DMS153 (cell line): ENCODE measurements around the gene PPARA.
"Not testable (repeated sequence)": the region's sequence is repeated elsewhere in the genome, so short reads cannot be mapped to it uniquely, and the experiment has no call there.

Experiments used
- DNase-seq: peaks from one replicate; lab custom pipeline; 2025; lab: John Stamatoyannopoulos, UW

PPARA gene

GRCh38 chr22:46172522-46173110, 22.3 kb downstream of the PPARA start:
- DNase-seq: no peak

DNA sequence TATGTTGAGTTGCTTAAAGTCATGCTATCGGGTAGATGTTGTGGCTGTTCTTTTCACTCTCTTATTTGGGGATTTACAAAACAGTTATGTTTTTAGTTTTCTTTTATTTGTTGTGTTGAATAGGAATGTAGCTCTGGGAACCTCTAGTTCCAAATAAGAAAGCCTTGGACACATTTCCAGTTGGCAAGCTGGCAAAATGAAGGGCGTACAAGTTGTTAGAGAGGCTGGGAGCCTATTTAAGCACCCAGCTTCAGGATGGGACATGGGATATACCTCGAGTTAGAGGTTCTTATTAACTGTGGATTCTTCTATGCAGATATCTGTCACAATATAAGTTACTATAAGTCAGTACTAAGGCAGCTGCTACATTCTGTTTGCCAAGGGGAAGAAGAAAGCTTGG, 22.8 kb downstream of the PPARA start:
- no peak for DNase-seq

DNA sequence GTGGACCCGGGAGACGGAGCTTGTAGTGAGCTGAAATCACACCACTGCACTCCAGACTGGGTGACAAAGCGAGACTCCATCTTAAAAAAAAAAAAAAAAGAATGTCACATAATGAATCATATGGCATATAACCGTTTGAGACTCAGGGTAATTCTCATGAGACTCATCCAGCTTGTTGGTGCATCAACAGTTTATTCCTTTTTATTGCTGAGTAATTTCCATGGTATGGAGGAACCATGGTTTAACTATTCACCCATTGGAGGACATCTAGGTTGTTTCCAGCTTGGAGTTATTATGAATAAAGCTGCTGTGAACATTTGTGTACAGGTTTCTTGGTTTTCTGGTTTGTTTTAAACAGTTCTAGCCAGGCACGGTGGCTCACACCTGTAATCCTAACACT, 25.3 kb downstream of the PPARA start:
- DNase-seq: no peak

GRCh38 chr22:46176508-46177003, 26.2 kb downstream of the PPARA start:
- DNase-seq: no peak

DNA sequence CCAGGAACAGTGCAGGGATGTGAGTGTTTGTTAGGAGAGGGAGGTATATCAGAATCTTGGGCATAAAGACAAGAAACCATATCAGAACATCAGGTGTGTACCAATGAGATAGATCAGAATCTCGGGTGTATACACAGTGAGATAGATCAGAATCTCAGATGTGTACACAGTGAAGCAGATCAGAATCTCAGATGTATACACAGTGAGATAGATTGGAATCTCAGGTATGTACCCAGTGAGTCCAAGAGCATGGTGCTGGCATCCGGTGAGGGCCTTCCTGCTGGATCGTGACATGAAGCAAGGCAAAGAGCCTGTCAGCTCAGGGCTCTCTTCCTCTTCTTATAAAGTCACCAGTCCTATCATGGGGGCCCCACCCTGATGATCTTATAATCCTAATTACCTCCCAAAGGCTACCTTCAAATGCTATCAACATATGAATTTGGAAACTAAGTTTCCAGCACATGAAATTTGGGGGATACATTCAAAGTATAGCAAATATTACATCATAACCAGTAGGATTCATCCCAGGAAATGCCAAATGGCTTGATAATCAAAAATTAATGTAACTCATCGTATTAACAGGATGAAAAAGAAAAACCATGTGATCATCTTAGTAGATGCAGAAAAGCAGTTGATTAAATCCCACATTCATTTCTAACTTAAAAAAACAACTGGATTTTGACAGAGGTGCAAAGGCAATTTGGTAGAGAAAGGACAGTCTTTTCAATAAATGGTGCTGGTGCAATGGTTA, 28.6 kb downstream of the PPARA start:
- DNase-seq: no peak

GRCh38 chr22:46179748-46180147, 29.4 kb downstream of the PPARA start:
- no peak for DNase-seq

DNA sequence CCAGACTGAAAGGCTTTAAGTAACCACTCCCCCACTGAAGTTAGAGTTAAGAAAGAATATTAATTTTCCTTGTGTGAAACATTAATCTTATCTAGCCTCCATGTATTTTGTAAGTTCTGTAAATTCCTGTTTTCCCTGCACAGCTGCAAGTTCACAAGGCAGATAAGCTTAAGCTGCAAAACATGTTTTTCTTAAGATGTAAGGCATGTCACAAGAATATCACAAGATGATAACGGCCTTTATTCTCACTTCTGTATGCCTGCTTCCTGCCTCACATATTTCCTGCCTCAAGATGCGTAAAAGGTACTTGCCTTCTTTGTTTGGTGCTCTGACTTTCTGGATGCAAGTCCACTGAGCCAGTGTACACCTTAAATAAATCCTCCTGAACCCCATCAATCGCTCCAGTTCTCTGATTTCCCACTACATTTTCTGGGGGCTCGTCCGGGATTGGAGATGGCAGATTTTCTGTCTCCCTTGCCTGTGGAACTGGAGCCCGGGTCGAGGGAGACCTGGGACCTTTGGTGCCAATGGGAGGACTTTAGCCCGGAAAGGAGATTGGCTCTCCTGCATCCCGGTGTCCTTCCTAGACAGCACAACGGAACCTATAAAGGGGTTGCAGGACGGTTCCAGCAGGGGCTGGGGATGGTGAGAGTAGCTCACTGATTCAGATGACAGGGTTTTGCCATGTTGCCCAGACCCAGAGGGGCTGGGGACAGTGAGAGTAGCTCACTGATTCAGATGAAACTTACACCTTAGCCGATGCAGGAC, 30.2 kb downstream of the PPARA start:
- DNase-seq: no peak

GRCh38 chr22:46183733-46184132, 33.4 kb downstream of the PPARA start:
- no peak for DNase-seq

DNA sequence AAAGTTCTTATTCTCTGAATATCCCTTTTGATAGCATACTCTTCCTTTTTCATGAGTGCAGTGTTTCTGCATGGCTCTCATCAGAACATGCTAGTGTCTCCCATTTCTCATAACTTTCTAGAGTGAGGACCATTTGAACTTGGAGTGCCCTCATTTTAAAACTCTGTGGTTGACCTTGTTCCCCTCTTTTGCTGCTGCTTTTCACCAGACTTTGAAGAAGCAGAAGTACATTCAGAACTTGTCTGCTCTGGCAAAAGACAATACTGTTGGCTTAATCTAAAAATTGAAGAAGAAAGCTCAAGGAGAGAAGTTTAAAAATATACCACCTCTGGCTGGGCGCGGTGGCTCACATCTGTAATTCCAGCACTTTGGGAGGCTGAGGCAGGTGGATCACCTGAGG, 35.0 kb downstream of the PPARA start:
- DNase-seq: no peak

DNA sequence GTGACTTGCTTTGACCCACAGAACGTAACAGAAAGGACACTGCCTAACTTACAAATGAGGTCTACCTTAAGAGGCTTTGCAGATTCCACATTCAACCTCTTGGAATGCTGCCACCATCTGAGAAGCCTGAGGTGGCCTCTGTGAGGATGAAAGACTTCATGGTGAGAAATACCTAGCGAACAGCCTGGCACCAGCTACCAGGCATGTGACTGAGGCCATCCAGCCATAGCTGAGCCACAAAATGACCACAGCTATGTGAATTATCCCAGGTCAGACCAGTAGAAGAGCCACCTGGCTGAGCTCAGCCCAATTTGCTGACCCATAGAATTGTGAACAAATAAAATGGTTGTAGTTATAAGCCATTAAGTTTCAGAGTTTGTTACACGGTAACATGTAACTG, 37.5 kb downstream of the PPARA start:
- DNase-seq: no peak

DNA sequence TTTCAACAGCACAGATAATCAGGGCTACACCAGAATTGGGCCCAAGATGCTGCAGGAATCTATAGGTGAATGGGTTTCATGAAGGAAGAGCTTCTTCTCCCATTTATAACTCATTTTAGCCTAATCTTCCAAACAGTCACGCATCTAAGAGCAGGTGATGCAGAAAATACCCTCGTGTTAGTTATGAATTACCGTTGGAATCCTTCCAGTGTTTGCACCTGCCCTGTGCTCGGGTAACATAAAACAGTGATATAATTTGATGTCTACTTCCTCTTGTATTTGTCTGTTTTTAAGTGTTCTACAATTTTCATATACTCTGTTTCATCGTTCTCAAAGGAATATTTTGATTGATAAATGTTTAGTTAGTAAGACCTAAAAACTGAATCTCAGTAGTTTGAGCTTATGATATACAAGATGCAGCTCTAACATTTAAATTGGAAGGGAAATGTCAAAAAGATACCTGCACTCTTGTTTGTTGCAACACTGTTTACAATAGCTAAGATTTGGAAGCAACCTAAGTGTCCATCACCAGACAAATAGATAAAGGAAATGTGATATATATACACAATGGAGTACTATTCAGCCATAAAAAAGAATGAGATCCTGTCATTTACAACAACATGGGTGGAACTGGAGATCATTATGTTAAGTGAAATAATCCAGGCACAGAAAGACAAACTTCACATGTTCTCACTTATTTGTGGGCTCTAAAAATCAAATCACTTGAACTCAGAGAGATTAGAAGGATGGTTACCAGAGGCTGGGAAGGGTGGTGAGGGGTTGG, 42.1 kb downstream of the PPARA start:
- DNase-seq: no peak

- DNase-seq: no peak
These were observed 43.6 kb downstream of the PPARA start for GRCh38 chr22:46193898-46194310.

DNA sequence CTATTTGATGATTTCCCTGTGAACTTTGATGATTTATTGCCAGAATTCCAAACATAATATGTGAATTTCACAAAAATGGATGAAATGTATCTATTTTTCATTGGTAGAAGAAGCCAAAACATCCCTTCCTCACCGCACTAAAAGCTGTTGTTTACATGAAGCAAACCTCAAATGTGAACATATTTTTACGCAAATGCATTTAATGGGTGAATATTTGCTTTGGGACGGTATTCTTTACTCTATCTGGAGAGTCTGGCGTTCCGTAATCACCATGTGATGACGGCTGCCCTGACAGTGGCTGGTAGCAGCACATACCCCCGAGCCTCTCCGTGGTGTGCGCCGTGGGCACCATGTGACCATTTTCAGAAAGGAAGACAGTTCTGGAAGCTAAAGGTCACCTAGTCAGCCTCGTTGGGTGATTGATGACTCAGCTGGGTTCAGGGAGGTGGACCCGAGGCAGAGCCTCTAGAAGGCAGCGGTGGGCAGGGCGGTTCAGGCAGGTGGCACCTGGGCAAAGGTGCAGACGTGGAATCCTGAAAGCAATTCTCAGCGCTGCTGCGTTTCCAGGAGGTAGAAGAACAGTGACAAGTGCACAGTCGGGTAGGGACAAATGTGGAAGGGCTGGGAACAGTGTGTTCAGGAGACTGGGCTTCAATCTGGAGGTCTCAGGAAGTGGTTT, 45.3 kb downstream of the PPARA start:
- no peak for DNase-seq

GRCh38 chr22:46196278-46196677, 46.0 kb downstream of the PPARA start:
- no peak for DNase-seq

DNA sequence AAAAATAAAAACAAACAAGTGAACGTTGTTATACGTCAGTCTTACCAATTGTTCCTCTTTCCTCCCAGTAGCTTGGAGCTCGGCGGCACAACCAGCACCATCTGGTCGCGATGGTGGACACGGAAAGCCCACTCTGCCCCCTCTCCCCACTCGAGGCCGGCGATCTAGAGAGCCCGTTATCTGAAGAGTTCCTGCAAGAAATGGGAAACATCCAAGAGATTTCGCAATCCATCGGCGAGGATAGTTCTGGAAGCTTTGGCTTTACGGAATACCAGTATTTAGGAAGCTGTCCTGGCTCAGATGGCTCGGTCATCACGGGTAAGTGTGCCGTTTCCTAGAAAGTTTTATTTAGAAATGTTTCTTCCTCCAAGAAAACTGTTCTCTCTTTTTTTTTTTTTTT, 47.9 kb downstream of the PPARA start:
- DNase-seq: no peak

- DNase-seq: not testable (repeated sequence)
These were observed 48.5 kb downstream of the PPARA start for GRCh38 chr22:46198806-46199205.

DNA sequence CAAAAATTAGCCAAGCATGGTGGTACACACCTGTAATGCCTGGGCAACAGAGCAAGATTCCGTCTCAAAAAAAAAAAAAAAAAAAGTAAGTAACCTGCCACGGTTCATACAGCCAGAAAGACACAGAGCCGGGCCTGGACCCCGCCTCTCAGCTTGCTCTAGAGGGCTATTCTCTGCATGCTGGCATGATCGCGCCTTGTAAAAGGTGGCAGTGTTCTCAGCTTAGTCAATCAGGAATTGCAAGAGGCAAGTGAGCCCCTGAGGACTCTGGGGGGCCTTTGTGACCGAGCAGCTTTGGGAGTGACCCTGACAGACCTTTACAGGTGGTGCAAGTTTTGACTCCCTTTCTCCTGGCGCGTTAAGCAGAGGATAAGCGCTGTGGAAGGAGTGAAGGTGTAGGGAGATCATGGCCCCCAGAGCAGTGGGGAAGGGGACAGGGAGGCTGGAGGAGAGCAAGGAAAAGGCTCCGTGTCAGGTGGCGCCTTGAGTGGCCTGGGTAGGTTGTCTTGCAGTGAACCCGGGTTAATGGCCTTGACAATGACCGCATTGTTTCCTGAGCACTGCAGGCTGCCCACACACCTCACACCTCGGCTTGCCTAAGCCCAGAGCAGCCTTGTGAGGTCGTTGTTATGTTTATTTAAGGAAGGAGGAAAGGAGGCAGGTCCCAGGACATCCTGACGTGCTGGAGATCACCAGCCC, 50.9 kb downstream of the PPARA start:
- DNase-seq: no peak

DNA sequence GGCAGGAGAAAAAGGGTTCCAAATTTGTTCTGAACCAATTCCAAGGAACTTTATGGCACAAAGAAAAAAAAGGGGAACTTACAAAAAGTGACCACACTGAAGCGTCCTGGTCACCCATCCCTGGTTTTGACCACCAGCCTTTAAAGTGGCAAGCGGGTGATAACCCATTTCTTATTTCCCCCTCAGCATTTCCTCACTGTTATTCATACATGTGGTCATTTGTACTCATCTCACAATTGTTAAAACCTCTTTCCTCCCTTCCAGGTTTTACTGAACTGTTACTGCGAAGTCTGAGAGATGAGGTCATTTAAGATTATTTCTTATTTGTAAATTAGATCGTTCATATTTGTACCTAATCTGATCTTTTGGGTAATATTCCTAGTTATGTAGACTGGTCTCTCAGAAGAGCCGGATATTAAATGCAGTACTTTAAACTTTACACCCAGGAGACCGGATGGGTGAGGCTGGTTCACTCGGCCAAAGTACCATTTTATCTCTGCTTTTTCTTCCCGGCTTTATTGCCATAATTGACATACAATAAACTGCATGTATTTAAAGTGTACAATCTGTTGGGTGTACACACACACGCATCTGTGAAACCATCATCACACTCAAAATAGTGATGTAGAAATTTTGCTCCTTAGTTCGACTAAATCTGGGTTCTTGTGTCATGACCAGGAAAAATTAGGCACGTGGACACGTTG, 52.7 kb downstream of the PPARA start:
- no peak for DNase-seq

GRCh38 chr22:46203601-46203980, 53.3 kb downstream of the PPARA start:
- DNase-seq: no peak

GRCh38 chr22:46209262-46209661, 58.9 kb downstream of the PPARA start:
- no peak for DNase-seq
